HCT116 (cell line): ENCODE measurements around the gene THOC6. TPM values are rescaled to one million over a fixed set of nuclear protein-coding genes. Genes with fewer than 3 reads are reported as not detected.

Experiments used
- ATAC-seq: fragments of 200-7000 bp; cut with Tn5 transposase; 2 replicates; pipeline ENCODE4 v1.9.1; 2020; ENCODE audit warnings: mild to moderate bottlenecking, moderate library complexity
- BruUV-seq: library from RNA; stranded (reverse); fragments of 400-500 nt; replicated peaks from 2 replicates; lab custom pipeline; 2021; lab: Mats Ljungman, UMichigan
- CTCF ChIA-PET: fragments of 300-600 bp; sonication (Branson Sonifier 250); formaldehyde crosslinking; loops from one replicate; lab custom pipeline; 2021; ENCODE audit warnings: antibody characterized with exemption; lab: Charles Lee
- POLR2A ChIA-PET: fragments of 300-600, 350-600 bp; sonication (Branson Sonifier 250); formaldehyde crosslinking; loops from one replicate; lab custom pipeline; 2021; ENCODE audit warnings: antibody characterized with exemption; lab: Charles Lee
- RAD21 ChIA-PET, 2 experiments: fragments of 300-600 bp; sonication (Branson Sonifier 250); formaldehyde crosslinking; loops; one replicate each; lab custom pipeline; 2023; ENCODE audit warnings: low total read pairs in 2 of 2; ENCODE audit not compliant: uncharacterized antibody in 2 of 2, unreplicated experiment in 2 of 2, low non-redundant PET in 1 of 2; lab: Charles Lee
- DNase-seq: peaks from one replicate; pipeline ENCODE4 v3.0.0-alpha.2; 2010; ENCODE audit warnings: low read depth, low spot score
- H2AFZ ChIP-seq: fragments of 200-600 bp; shearing (Covaris generic), sonication (generic); 2 replicates; pipeline ENCODE4 v1.6.1; 2017; ENCODE audit warnings: low read depth, mixed run types, mixed read lengths, antibody characterized with exemption, low read length; ENCODE audit not compliant: poor library complexity, severe bottlenecking
- H3K27ac ChIP-seq: 2 replicates; pipeline ENCODE4 v1.5.1; 2012; ENCODE audit warnings: low read depth, low read length
- H3K27me3 ChIP-seq: fragments of 200-600 bp; sonication (generic); 2 replicates; pipeline ENCODE4 v1.6.1; 2016; ENCODE audit warnings: mixed run types, low read length, mixed read lengths; ENCODE audit not compliant: insufficient read depth
- H3K36me3 ChIP-seq, 2 experiments: fragments of 200-500 bp in 1 of 2; fragments of 200-600 bp in 1 of 2; sonication (Bioruptor generic) in 1 of 2; sonication (generic) in 1 of 2; 2 replicates each; pipeline versions ENCODE4 v1.5.1 to v1.6.1; 2014 to 2016; ENCODE audit warnings: low read length in 2 of 2, inconsistent platforms in 1 of 2, mixed read lengths in 1 of 2, mixed run types in 1 of 2; ENCODE audit not compliant: insufficient read depth in 2 of 2, control insufficient read depth in 1 of 2
- H3K4me1 ChIP-seq, 2 experiments: fragments of 200-600 bp in 1 of 2; sonication (generic) in 1 of 2; 2 replicates each; pipeline versions ENCODE4 v1.5.1 to v1.6.1; 2012 to 2017; ENCODE audit warnings: low read length in 2 of 2, inconsistent platforms in 1 of 2, mild to moderate bottlenecking in 1 of 2, mixed read lengths in 1 of 2, mixed run types in 1 of 2, moderate library complexity in 1 of 2; ENCODE audit not compliant: insufficient read depth in 2 of 2, control insufficient read depth in 1 of 2
- H3K4me2 ChIP-seq: fragments of 200-600 bp; sonication (generic); 2 replicates; pipeline ENCODE4 v1.6.1; 2017; ENCODE audit warnings: mixed run types, low read length, mixed read lengths
- H3K4me3 ChIP-seq, 2 experiments: fragments of 200-600 bp in 1 of 2; sonication (generic) in 1 of 2; replicated peaks in 1 of 2; 2 replicates each; pipeline ENCODE4 v1.5.1; 2011 to 2016; ENCODE audit warnings: low read length in 2 of 2, control low read depth in 1 of 2, low read depth in 1 of 2, mild to moderate bottlenecking in 1 of 2, mixed read lengths in 1 of 2, mixed run types in 1 of 2
- H3K79me2 ChIP-seq: fragments of 200-600 bp; sonication (generic); 2 replicates; pipeline ENCODE4 v1.6.1; 2017; ENCODE audit warnings: mild to moderate bottlenecking, mixed run types, low read length, moderate library complexity, mixed read lengths; ENCODE audit not compliant: insufficient read depth
- H3K9ac ChIP-seq: fragments of 200-600 bp; sonication (generic); 2 replicates; pipeline ENCODE4 v1.6.1; 2016; ENCODE audit warnings: low read length, mixed read lengths
- H3K9me2 ChIP-seq: fragments of 200-600 bp; sonication (generic), shearing (Covaris generic); 2 replicates; pipeline ENCODE4 v1.6.1; 2017; ENCODE audit warnings: mixed run types, mild to moderate bottlenecking, moderate library complexity; ENCODE audit not compliant: insufficient read depth
- H3K9me3 ChIP-seq, 2 experiments: fragments of 200-500 bp in 1 of 2; fragments of 200-600 bp in 1 of 2; sonication (Bioruptor generic) in 1 of 2; sonication (generic) in 1 of 2; 2 replicates each; pipeline ENCODE4 v1.6.1; 2014 to 2017; ENCODE audit warnings: low read length in 2 of 2, mixed read lengths in 2 of 2, inconsistent platforms in 1 of 2, low read depth in 1 of 2, mild to moderate bottlenecking in 1 of 2, mixed run types in 1 of 2, moderate library complexity in 1 of 2; ENCODE audit not compliant: control insufficient read depth in 1 of 2, insufficient read depth in 1 of 2
- H4K20me1 ChIP-seq: fragments of 200-600 bp; sonication (generic), shearing (Covaris generic); 2 replicates; pipeline ENCODE4 v1.6.1; 2017; ENCODE audit warnings: mixed run types, mild to moderate bottlenecking, moderate library complexity; ENCODE audit not compliant: insufficient read depth
- CBX3 ChIP-seq: IDR thresholded peaks from 2 replicates; pipeline ENCODE4 v1.6.1; 2012; ENCODE audit warnings: low read depth
- CEBPB ChIP-seq: IDR thresholded peaks from 2 replicates; pipeline ENCODE4 v1.6.1; 2012; ENCODE audit warnings: low read depth
- ELF1 ChIP-seq: IDR thresholded peaks from 2 replicates; pipeline ENCODE4 v1.6.1; 2012; ENCODE audit warnings: low read depth, borderline replicate concordance
- EZH2phosphoT487 ChIP-seq: fragments of 200-600 bp; IDR thresholded peaks from 2 replicates; pipeline ENCODE4 v1.6.1; 2018; ENCODE audit warnings: antibody characterized with exemption, borderline replicate concordance
- JUND ChIP-seq: IDR thresholded peaks from 2 replicates; pipeline ENCODE4 v1.6.1; 2012
- POLR2A ChIP-seq: IDR thresholded peaks from 2 replicates; pipeline ENCODE4 v1.7.0; 2011; ENCODE audit warnings: borderline replicate concordance; ENCODE audit not compliant: insufficient read depth, insufficient read length; ENCODE audit errors: extremely low read depth
- POLR2AphosphoS5 ChIP-seq: IDR thresholded peaks from 2 replicates; pipeline ENCODE4 v1.6.1; 2011; ENCODE audit warnings: mild to moderate bottlenecking, low read depth, low read length, moderate library complexity
- SIN3A ChIP-seq: IDR thresholded peaks from 2 replicates; pipeline ENCODE4 v1.6.1; 2012; ENCODE audit warnings: low read depth
- SP1 ChIP-seq: IDR thresholded peaks from 2 replicates; pipeline ENCODE4 v1.6.1; 2012; ENCODE audit warnings: low read depth
- SRF ChIP-seq: IDR thresholded peaks from 2 replicates; pipeline ENCODE4 v1.6.1; 2012; ENCODE audit warnings: low read depth
- ZFX ChIP-seq: fragments of 450-650 bp; IDR thresholded peaks from 2 replicates; pipeline ENCODE4 v1.6.1; 2017
- ZNF274 ChIP-seq: fragments of 200-500 bp; sonication (Bioruptor generic); IDR thresholded peaks from 2 replicates; pipeline ENCODE4 v1.6.1; 2014; ENCODE audit warnings: mild to moderate bottlenecking, low read depth, low read length, inconsistent platforms
- intact Hi-C: fragments of 100-400 bp; cut with micrococcal nuclease; formaldehyde crosslinking; loops from 2 replicates; pipeline ENCODE4 v1.10.0; 2022
- total RNA-seq: library from RNA; stranded (reverse); gene quantifications from one replicate; pipeline ENCODE4 v1.2.1, GENCODE V29; 2021; ENCODE audit not compliant: unreplicated experiment
- TF ChIP-seq, protein P1 (sequence below): IDR thresholded peaks from 2 replicates; pipeline ENCODE4 v1.6.1; 2011; ENCODE audit warnings: mild to moderate bottlenecking, low read length, moderate library complexity; ENCODE audit not compliant: insufficient replicate concordance; ENCODE audit errors: extremely low read depth

Gene THOC6
- total RNA-seq, 1 experiment from 2014 or later: 62.9 TPM

DNA sequence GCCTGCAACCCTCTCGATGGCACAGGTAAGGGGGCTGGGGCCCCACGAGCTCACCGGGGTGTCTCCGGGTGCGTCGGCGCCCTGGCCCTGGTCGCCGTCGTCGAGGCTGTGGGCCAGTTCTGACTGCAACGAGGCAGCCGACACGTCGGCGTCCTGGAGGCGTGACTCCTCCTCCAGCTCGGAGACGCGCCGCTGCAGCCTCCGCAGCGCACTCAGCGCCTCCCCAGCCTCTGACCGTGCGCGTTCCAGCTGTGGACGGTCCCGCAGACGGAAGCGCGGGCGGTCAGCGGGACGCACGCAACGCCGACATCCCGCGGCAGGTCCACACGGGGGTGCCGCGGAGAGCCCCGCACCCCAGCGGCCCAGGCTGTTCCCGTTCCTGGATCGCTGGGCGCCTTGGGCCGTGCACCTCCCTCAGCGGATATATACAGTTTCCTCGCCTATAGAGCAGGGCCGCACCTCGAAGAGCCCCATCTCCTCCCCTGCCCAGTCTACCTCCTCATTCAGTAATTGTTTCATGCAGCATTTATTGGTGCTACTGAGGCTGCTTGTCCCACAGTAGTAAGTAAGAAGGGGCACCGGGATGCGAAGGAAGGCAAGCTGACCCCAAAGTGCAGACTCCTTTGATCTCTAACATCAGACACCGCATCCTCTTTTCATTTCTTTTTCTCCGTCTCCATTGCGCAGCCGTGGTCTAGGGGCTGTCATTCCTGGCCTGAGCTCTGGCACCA is 5.8 kb downstream of the THOC6 start:
- Histone ChIP-seq H3K4me2 (no peak overlapping the region), H3K9ac (no peak overlapping the region), H2AFZ (no peak overlapping the region), H3K9me2 (no peaks in the 10 kb centered on the region), H4K20me1 (no peaks in the 10 kb centered on the region), H3K79me2 (peaks cover 7% of the 10 kb centered on the region; the same call in 1 of the 2 replicates), H3K27me3 (no peaks in the 10 kb centered on the region), H3K36me3 (peaks cover 8 to 18% of the 10 kb centered on the region in 2 experiments; a peak in 2 of 4 replicates), H3K4me1 (peaks cover 4 to 40% of the 10 kb centered on the region in 2 experiments; a peak in 3 of 4 replicates), H3K27ac (no peak overlapping the region), H3K4me3 (no peak overlapping the region), H3K9me3 (no peaks in the 10 kb centered on the region)
- BruUV-seq: no TSS peak
- intact Hi-C loops: no loop called here
- no peak for DNase-seq
- ATAC-seq: no peak
- RAD21 ChIA-PET: no interaction called here
- CTCF ChIA-PET: interaction anchor here (2.0 to 2.8 kb wide), 2 partner anchors 10 to 16 kb away, joined by 8 to 10 read pairs; partner anchors contain the start of genes MMP25 and TNFRSF12A
- TF ChIP-seq ELF1: no peak
- no peak for TF ChIP-seq SP1
- no peak for TF ChIP-seq CBX3
- no peak for TF ChIP-seq POLR2A
- TF ChIP-seq ZNF274: no peak
- TF ChIP-seq, protein P1, sequence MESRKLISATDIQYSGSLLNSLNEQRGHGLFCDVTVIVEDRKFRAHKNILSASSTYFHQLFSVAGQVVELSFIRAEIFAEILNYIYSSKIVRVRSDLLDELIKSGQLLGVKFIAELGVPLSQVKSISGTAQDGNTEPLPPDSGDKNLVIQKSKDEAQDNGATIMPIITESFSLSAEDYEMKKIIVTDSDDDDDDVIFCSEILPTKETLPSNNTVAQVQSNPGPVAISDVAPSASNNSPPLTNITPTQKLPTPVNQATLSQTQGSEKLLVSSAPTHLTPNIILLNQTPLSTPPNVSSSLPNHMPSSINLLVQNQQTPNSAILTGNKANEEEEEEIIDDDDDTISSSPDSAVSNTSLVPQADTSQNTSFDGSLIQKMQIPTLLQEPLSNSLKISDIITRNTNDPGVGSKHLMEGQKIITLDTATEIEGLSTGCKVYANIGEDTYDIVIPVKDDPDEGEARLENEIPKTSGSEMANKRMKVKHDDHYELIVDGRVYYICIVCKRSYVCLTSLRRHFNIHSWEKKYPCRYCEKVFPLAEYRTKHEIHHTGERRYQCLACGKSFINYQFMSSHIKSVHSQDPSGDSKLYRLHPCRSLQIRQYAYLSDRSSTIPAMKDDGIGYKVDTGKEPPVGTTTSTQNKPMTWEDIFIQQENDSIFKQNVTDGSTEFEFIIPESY: no peak
- no peak for TF ChIP-seq CEBPB
- TF ChIP-seq POLR2AphosphoS5: no peak
- no peak for TF ChIP-seq SIN3A
- no peak for TF ChIP-seq JUND
- TF ChIP-seq EZH2phosphoT487: no peak
- TF ChIP-seq SRF: no peak
- TF ChIP-seq ZFX: no peak
- POLR2A ChIA-PET: interaction anchor here (1.9 to 3.0 kb wide), 2 partner anchors 8 to 9 kb away, joined by 16 to 31 read pairs; partner anchors contain the start of genes HCFC1R1, THOC6 and TNFRSF12A
